Body of pancreas (tissue), 4 donors: ENCODE measurements around the gene NOL3. TPM values are rescaled to one million over a fixed set of nuclear protein-coding genes. Genes with fewer than 3 reads are reported as not detected.

Experiments used
- ATAC-seq: fragments of 150-250 bp; one replicate; pipeline ENCODE4 v1.9.1; 2016
- DNase-seq, 4 donors: peaks; one replicate each; pipeline ENCODE4 v3.0.0-alpha.2; 2019
- H3K27ac ChIP-seq, 4 donors: fragments of 200-600 bp; sonication (generic); 1 replicate in 3 of 4; 2 replicates in 1 of 4; pipeline versions ENCODE4 v1.5.1 to v1.6.1; 2016 to 2019; ENCODE audit warnings: mild to moderate bottlenecking in 1 of 4, mixed read lengths in 1 of 4, moderate library complexity in 1 of 4
- H3K27me3 ChIP-seq, 2 donors: fragments of 200-600 bp; sonication (generic); one replicate each; pipeline ENCODE4 v1.6.0; 2016; ENCODE audit warnings: mild to moderate bottlenecking in 1 of 2
- H3K36me3 ChIP-seq, 2 donors: fragments of 200-600 bp; sonication (generic); replicated peaks in 1 of 2; 2 replicates each; pipeline ENCODE4 v1.5.1; 2016; ENCODE audit warnings: low read depth in 2 of 2; ENCODE audit not compliant: insufficient read depth in 1 of 2
- H3K4me1 ChIP-seq: fragments of 200-600 bp; sonication (generic); one replicate; pipeline ENCODE4 v1.6.0; 2016
- H3K4me3 ChIP-seq, 2 donors: fragments of 200-600 bp; sonication (generic); 1 replicate in 1 of 2; 2 replicates in 1 of 2; pipeline ENCODE4 v1.5.1; 2016 to 2019
- H3K9me3 ChIP-seq, 3 donors: fragments of 200-600 bp; sonication (generic); 1 replicate in 2 of 3; 2 replicates in 1 of 3; pipeline ENCODE4 v1.5.1; 2016
- CTCF ChIP-seq, 7 experiments: fragments of 450-650 bp in 4 of 7; fragments of 200-600 bp in 3 of 7; sonication (generic) in 3 of 7; IDR thresholded peaks; one replicate each; pipeline ENCODE4 v1.5.1; 2016 to 2019; ENCODE audit warnings: antibody characterized with exemption in 7 of 7
- POLR2A ChIP-seq, 3 donors: fragments of 450-650 bp; IDR thresholded peaks; one replicate each; pipeline ENCODE4 v1.6.1; 2016; ENCODE audit warnings: antibody characterized with exemption in 3 of 3, mild to moderate bottlenecking in 2 of 3
- WGBS, 2 donors: methylation state at CpG; one replicate each; pipeline ENCODE4 v1.1.5; 2017; 5-methylcytosine and 5-hydroxymethylcytosine counted together
- intact Hi-C: fragments of 100-400 bp; cut with DNase I; formaldehyde crosslinking; loops from one replicate; pipeline ENCODE4 v1.15.1; 2023
- total RNA-seq, 2 donors: library from RNA; depleted of rRNA; stranded (reverse); fragments of >200 nt; gene quantifications; one replicate each; pipeline ENCODE4 v1.1.0, GENCODE V29; 2016

Gene NOL3
- total RNA-seq, 2 donors from 2014 or later: 51.1 to 78.8 TPM

GRCh38 chr16:67137605-67138004, 32.7 kb upstream of the NOL3 start:
- TF ChIP-seq POLR2A (IDR thresholded peaks at IDR 0.05) (no peak), CTCF (IDR thresholded peaks at IDR 0.05) (no peak)
- no peak for ATAC-seq
- Histone ChIP-seq H3K9me3 (no peaks in the 10 kb centered on the region), H3K4me3 (no peak overlapping the region), H3K36me3 (peaks cover 0 to 32% of the 10 kb centered on the region in 2 donors), H3K4me1 (no peaks in the 10 kb centered on the region), H3K27ac (no peak overlapping the region), H3K27me3 (no peaks in the 10 kb centered on the region)
- no peak for DNase-seq
- intact Hi-C loops: no loop called here
- 57 to 70% methylated on average over 3 of the region's 3 CpGs for WGBS, 2 donors

GRCh38 chr16:67141391-67141790, 28.9 kb upstream of the NOL3 start:
- WGBS, 2 donors: 98 to 100% methylated on average over 5 to 13 of the region's 13 CpGs
- ATAC-seq: no peak
- intact Hi-C loops: no loop called here

GRCh38 chr16:67142342-67142741, 28.0 kb upstream of the NOL3 start:
- no peak overlapping the region for H3K4me3 ChIP-seq
- H3K36me3 ChIP-seq: peaks cover 6 to 40% of the 10 kb centered on the region in 2 donors
- H3K4me1 ChIP-seq: no peaks in the 10 kb centered on the region
- no peak for TF ChIP-seq CTCF (IDR thresholded peaks at IDR 0.05)
- TF ChIP-seq POLR2A (IDR thresholded peaks at IDR 0.05): no peak
- intact Hi-C loops: no loop called here
- 93% methylated on average over 8 of the region's 9 CpGs; no CpG with 5 or more reads in 1 of the 2 donors for WGBS, 2 donors
- ATAC-seq (no peak), DNase-seq (no peak)
- H3K27me3 ChIP-seq: no peaks in the 10 kb centered on the region
- H3K27ac ChIP-seq: no peak overlapping the region
- H3K9me3 ChIP-seq: no peaks in the 10 kb centered on the region

More at GRCh38 chr16:67141391-67141790, 28.9 kb upstream of the NOL3 start:
- no peak for DNase-seq
- Histone ChIP-seq H3K4me1 (no peaks in the 10 kb centered on the region), H3K4me3 (no peak overlapping the region), H3K27me3 (no peaks in the 10 kb centered on the region), H3K36me3 (peaks cover 6 to 42% of the 10 kb centered on the region in 2 donors), H3K27ac (no peak overlapping the region), H3K9me3 (no peaks in the 10 kb centered on the region)
- TF ChIP-seq POLR2A (IDR thresholded peaks at IDR 0.05): no peak
- no peak for TF ChIP-seq CTCF (IDR thresholded peaks at IDR 0.05)

GRCh38 chr16:67144943-67145342, 25.4 kb upstream of the NOL3 start:
- no peaks in the 10 kb centered on the region for H3K27me3 ChIP-seq
- H3K36me3 ChIP-seq: peaks cover 6 to 44% of the 10 kb centered on the region in 2 donors
- no peak overlapping the region for H3K27ac ChIP-seq
- 84 to 92% methylated on average over 2 of the region's 2 CpGs for WGBS, 2 donors
- peaks cover 3% of the 10 kb centered on the region for H3K4me1 ChIP-seq
- ATAC-seq (no peak), DNase-seq (no peak)
- H3K4me3 ChIP-seq: no peak overlapping the region
- H3K9me3 ChIP-seq: no peaks in the 10 kb centered on the region
- no peak for TF ChIP-seq CTCF (IDR thresholded peaks at IDR 0.05)
- TF ChIP-seq POLR2A (IDR thresholded peaks at IDR 0.05): no peak
- intact Hi-C loops: no loop called here

GRCh38 chr16:67145746-67146145, 24.6 kb upstream of the NOL3 start:
- ATAC-seq: no peak
- H3K4me3 ChIP-seq: no peak overlapping the region
- no peak for DNase-seq
- WGBS, 2 donors: 89 to 100% methylated on average over 2 of the region's 2 CpGs
- peaks cover 6 to 38% of the 10 kb centered on the region in 2 donors for H3K36me3 ChIP-seq
- no peak overlapping the region for H3K27ac ChIP-seq
- intact Hi-C loops: no loop called here
- peaks cover 11% of the 10 kb centered on the region for H3K4me1 ChIP-seq
- no peaks in the 10 kb centered on the region for H3K27me3 ChIP-seq
- TF ChIP-seq CTCF (IDR thresholded peaks at IDR 0.05) (no peak), POLR2A (IDR thresholded peaks at IDR 0.05) (no peak)
- no peaks in the 10 kb centered on the region for H3K9me3 ChIP-seq
